Activated CD4-positive, CD25-positive, alpha-beta regulatory T cell treated with anti-CD3 and anti-CD28 coated beads, Interleukin-2, amount 50 U/mL, for 16 hours (primary cell): Measurements from ENCODE around the gene POLR1G.

Experiments
- DNase-seq: peaks from one replicate; pipeline ENCODE4 v3.0.0-alpha.2; 2020; ENCODE audit warnings: low read depth, low spot score

The POLR1G gene

DNA sequence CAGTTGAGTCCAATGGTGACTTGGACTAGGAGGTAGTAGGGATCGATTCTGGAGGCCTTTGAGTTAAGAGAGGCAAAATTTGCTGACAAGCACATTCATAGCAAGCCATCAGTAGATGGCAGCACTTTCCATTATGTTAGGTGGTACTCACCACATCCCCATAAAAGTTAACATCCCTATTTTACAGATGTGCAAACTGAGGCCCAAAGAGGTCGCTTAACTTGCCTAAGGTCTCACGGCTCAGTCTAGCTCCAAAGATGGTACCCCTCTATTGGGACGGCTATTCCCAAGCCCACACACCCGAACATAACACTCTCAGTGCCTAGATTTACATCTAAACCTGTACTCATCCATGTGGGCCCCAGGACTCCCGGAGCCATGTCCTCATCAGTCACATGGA is 39.9 kb downstream of the POLR1G start:
- DNase-seq = no peak

DNA sequence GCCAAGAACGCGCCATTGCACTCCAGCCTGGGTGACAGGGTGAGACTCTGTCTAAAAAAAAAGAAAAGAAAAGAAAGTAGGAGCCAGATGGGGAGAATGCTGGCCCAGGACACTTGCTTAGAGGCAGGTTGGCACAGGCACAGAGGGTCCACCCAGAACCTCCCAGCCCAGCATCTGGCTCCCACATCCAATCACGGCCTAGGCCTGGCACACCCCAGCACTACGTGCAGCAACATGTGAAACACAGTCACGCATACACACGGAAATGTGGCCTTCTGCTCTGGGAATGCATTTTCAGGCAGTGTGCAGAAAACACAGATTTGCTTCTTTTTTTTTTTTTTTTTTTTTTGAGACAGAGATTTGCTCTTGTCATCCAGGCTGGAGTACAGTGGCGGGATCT is 40.5 kb downstream of the POLR1G start:
- DNase-seq = no peak

DNA sequence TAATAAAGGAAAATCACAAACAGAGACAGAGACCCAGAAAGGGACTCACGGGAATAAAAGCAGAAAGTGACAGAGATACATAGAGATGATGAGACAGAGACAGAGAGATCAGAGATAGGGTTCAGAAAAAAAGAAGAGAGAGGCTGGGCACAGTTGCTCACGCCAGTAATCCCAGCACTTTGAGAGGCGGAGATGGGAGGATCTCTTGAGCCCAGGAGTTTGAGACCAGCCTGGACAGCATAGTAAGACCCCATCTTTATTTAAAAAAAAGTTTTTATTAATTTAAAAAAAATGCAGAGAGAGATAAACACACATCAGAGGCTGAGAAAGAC is 41.9 kb downstream of the POLR1G start:
- DNase-seq = no peak

DNA sequence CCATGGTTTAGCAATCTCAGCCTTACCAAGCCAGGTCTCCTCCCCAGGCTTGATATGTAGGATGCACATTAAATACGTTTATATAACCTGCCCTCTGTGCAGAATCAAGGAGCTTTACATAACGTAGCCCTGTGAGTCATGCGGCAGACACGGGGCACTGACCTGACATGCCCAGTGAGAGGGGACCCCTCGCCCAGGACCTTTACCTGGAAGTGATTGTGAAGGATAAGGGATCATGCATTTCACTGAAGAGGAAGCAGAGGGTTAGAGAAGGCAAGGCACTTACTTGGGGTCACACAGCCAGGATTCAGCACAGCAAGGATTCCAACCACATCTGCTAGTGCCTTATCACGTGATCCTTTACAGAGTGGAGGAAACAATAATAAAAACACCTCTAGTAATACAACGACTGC is 42.4 kb downstream of the POLR1G start:
- no peak for DNase-seq

DNA sequence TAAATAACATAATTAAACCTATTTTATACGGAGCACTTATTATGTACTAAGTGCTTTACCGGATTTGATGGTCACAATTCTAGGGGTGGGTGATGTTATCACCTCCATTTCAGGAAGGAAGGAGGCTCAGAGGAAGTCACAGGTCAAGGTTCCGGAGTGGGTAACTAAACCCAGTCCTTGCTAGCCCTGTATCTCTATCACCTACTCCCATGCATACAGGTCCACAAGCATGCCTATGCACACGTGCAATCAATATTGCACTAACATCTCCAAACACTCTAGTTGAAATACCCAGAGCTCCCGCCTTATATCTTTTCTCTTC is 43.5 kb downstream of the POLR1G start:
- DNase-seq = no peak

DNA sequence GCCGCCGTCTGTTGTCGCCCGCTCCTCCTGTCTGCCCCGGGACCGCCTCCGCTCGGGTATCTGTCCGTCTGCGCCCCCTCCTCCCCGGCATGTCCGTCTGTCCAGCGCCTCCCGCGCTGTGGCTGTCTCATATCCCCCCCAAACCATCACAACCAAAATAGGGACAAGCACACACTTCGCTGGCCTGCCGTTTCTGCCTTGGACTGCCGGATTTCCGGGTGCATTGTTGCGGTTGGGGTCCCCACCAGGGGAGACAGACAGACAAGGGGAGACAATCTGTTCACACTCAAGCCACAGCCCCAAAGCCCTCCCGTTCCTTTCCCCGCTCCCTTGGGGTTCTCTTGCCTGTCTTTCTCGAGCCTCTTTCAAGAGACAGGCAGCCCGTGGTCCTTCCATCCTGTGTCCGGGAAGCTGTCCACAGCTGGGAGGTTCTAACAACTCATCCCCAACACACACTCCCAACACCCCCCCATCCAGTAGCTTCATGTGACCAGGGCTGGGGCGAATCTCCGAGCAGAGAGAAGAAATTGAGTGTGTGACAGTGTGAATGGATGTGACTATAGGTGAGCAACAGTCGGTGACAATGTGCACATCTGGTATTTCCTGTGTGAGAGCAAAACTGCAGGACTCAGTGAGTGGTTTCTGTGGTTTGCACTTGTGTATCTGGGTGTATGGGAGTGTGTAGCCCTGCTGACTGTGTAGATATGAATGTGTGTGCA is 44.8 kb downstream of the POLR1G start:
- no peak for DNase-seq

DNA sequence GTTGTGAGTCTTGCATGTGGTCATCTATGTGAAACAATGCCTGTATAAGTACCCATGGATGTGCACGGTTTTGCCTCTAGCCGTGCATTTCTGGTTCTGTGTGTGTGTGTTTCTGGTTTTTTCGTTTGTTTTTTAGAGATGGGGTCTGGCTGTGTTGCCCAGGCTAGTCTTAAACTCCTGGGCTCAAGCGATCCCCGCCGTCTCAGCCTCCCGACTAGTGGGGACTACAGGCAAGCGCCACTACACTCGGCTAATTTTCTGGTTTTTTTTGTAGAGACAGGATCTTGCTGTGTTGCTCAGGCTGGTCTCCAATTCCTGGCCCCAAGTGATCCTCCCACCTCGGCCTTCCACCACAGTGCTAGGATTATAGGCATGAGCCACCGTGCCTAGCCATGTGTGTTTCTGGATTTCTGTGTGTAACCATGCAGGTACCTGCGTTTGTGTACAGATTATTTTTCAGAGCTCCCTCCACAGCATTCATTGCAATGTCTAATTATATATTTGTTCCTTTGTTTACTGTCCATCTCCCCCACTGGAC is 45.5 kb downstream of the POLR1G start:
- no peak for DNase-seq

DNA sequence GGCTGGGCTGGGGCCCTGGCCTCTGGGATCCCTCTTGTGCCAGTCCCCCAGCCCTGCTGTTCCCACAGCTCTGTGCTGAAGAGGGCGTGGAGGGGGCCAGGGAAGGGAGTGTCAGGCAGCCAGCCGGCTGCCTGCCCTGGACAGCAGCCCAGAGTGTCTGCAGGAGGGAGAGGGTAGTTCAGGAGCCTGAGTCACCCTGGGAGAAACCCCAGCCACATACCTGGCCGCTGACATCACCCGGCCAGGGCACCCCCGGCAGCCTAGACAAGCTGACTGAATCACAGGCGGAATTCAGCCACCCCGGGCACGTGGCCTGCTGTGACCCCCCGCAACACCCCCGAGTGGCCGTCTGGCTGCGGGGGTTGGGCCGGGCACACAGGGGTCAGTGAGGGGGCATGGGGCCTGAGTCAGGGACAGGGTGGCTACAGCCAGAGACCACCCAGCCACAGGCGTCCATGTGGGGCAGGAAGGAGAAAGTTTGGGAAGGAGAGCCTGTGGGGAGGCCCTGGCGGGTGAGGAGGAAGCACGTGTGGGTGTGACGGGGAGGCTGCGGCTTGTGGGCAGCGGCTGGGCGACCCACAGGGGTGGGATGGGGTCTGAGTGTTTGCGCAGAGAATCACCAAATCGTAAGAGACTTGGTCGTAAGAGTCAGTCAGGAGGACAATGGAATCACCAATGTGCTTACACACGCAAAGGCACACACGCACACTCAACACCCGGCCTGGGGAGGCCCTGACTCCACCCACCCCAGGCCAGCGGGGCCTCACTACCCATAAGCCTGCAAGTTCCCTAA is 49.5 kb downstream of the POLR1G start:
- DNase-seq = no peak

DNA sequence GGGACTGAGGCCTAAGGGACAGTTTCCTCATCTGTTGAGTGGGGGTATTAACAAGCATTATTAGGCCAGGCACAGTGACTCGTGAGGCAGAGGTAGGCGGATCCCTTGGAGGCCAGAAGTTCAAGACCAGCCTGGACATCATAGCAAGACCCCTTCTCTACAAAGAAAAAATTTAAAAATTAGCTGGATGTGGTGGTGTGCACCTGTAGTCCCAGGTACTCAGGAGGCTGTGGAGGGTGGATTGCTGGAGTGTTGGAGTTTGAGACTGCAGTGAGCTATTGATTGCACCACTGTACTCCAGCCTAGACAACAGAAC is 50.0 kb downstream of the POLR1G start:
- no peak for DNase-seq

DNA sequence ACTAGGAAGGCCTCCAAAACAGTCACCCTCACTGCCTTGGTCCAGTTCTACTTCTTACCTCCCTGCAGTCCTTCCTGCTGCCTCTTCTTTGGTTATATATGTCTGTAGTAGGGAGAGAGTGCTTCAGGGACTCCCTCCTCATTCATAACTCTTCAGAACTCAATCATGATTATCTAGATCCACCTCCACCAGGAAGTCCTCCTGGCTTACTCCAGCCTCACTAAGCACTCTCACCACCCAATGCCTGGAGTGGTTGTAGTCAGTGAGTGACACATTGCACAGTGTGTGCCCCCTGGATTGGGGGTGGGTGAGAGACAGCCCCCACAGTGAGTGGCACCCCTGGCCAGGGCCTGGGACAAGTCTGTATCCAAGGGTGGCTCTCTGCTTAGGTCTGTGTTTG is 51.3 kb downstream of the POLR1G start:
- DNase-seq = no peak
